ENCODE measurements around the gene ENKUR. TPM values are rescaled to one million over a fixed set of nuclear protein-coding genes. Genes with fewer than 3 reads are reported as not detected.

Gene ENKUR
- total and polyA plus RNA-seq, 2 donors from 2014 or later = 0.41 to 0.73 TPM

GRCh38 chr10:24953675-24954074, 62.3 kb downstream of the ENKUR start:
- H3K27ac ChIP-seq (ENCODE audit: low read depth in 2 of 2, low read length in 2 of 2) = no peak overlapping the region
- no peak overlapping the region for H3K9ac ChIP-seq (ENCODE audit: low read length in 3 of 3)
- H3K36me3 ChIP-seq (ENCODE audit: control insufficient read depth in 2 of 3, insufficient read depth in 3 of 3, low read length in 3 of 3) = no peaks in the 10 kb centered on the region
- FAIRE-seq (no peak), DNase-seq (no peak)
- no peak overlapping the region for H3K4me3 ChIP-seq (ENCODE audit: low read length in 3 of 3)
- no peaks in the 10 kb centered on the region for H3K9me3 ChIP-seq (ENCODE audit: control insufficient read depth in 2 of 3, insufficient read depth in 1 of 3, low read length in 3 of 3)
- peaks cover 0 to 5% (median 3%) of the 10 kb centered on the region in 3 donors for H3K4me1 ChIP-seq (ENCODE audit: control insufficient read depth in 2 of 3, insufficient read depth in 2 of 3, low read depth in 1 of 3, low read length in 3 of 3)
- no peaks in the 10 kb centered on the region for H3K27me3 ChIP-seq (ENCODE audit: control insufficient read depth, insufficient read depth, low read length)
- TF ChIP-seq CTCF (IDR thresholded peaks at IDR 0.05; ENCODE audit: borderline replicate concordance, extremely low read depth, insufficient read depth) = no peak
- intact Hi-C loops (cut with DNase I) = no loop called here

- intact Hi-C loops (cut with DNase I) = no loop called here
- FAIRE-seq = no peak
Measured at GRCh38 chr10:24952707-24953645, 63.0 kb downstream of the ENKUR start.

GRCh38 chr10:24952143-24952706, 63.7 kb downstream of the ENKUR start, which contains the start of gene PRTFDC1:
Gene PRTFDC1, minus strand, starts transcription at chr10:24952606. Its CDS starts 31 bp downstream, at chr10:24952575.
- FAIRE-seq = no peak
- intact Hi-C loops (cut with DNase I) = no loop called here
- peaks cover 0 to 5% (median 3%) of the 10 kb centered on the region in 3 donors for H3K4me1 ChIP-seq (ENCODE audit: control insufficient read depth in 2 of 3, insufficient read depth in 2 of 3, low read depth in 1 of 3, low read length in 3 of 3)

More at GRCh38 chr10:24952707-24953645, 63.0 kb downstream of the ENKUR start:
- no peaks in the 10 kb centered on the region for H3K36me3 ChIP-seq (ENCODE audit: control insufficient read depth in 2 of 3, insufficient read depth in 3 of 3, low read length in 3 of 3)
- H3K27me3 ChIP-seq (ENCODE audit: control insufficient read depth, insufficient read depth, low read length) = no peaks in the 10 kb centered on the region
- no peaks in the 10 kb centered on the region for H3K9me3 ChIP-seq (ENCODE audit: control insufficient read depth in 2 of 3, insufficient read depth in 1 of 3, low read length in 3 of 3)
- H3K4me1 ChIP-seq (ENCODE audit: control insufficient read depth in 2 of 3, insufficient read depth in 2 of 3, low read depth in 1 of 3, low read length in 3 of 3) = peaks cover 0 to 5% (median 3%) of the 10 kb centered on the region in 3 donors
- peak overlapping the region; percentile 39 to 73 (median 64) for H3K4me3 ChIP-seq (ENCODE audit: low read length in 3 of 3)
- TF ChIP-seq CTCF (IDR thresholded peaks at IDR 0.05; ENCODE audit: borderline replicate concordance, extremely low read depth, insufficient read depth) = peak; percentile 31
- H3K9ac ChIP-seq (ENCODE audit: low read length in 3 of 3) = peak overlapping the region in 1 of 3 donors; percentile 53
- peak overlapping the region in 1 of 2 donors; percentile 13 for H3K27ac ChIP-seq (ENCODE audit: low read depth in 2 of 2, low read length in 2 of 2)
- peak; percentile 74 to 85 (median 81) for DNase-seq

More at GRCh38 chr10:24952143-24952706, 63.7 kb downstream of the ENKUR start, which contains the start of gene PRTFDC1:
- Histone ChIP-seq H3K4me3 (ENCODE audit: low read length in 3 of 3) (peak within 1 kb of the TSS; percentile 53 to 73 (median 64)), H3K27me3 (ENCODE audit: control insufficient read depth, insufficient read depth, low read length) (no peaks in the 10 kb centered on the region), H3K27ac (ENCODE audit: low read depth in 2 of 2, low read length in 2 of 2) (peak within 1 kb of the TSS; percentile 13 to 36), H3K36me3 (ENCODE audit: control insufficient read depth in 2 of 3, insufficient read depth in 3 of 3, low read length in 3 of 3) (no peaks in the 10 kb centered on the region), H3K9me3 (ENCODE audit: control insufficient read depth in 2 of 3, insufficient read depth in 1 of 3, low read length in 3 of 3) (no peaks in the 10 kb centered on the region), H3K9ac (ENCODE audit: low read length in 3 of 3) (peak within 1 kb of the TSS; percentile 49 to 55 (median 53))
- DNase-seq = peak in 4 of 5 donors; percentile 67 to 88 (median 84)
- peak; percentile 21 for TF ChIP-seq CTCF (IDR thresholded peaks at IDR 0.05; ENCODE audit: borderline replicate concordance, extremely low read depth, insufficient read depth)
